ENCODE measurements around the gene TP53AIP1. TPM values are rescaled to one million over a fixed set of nuclear protein-coding genes. Genes with fewer than 3 reads are reported as not detected.

The TP53AIP1 gene
- total RNA-seq, 1 donor from 2014 or later: 0.49 TPM

DNA sequence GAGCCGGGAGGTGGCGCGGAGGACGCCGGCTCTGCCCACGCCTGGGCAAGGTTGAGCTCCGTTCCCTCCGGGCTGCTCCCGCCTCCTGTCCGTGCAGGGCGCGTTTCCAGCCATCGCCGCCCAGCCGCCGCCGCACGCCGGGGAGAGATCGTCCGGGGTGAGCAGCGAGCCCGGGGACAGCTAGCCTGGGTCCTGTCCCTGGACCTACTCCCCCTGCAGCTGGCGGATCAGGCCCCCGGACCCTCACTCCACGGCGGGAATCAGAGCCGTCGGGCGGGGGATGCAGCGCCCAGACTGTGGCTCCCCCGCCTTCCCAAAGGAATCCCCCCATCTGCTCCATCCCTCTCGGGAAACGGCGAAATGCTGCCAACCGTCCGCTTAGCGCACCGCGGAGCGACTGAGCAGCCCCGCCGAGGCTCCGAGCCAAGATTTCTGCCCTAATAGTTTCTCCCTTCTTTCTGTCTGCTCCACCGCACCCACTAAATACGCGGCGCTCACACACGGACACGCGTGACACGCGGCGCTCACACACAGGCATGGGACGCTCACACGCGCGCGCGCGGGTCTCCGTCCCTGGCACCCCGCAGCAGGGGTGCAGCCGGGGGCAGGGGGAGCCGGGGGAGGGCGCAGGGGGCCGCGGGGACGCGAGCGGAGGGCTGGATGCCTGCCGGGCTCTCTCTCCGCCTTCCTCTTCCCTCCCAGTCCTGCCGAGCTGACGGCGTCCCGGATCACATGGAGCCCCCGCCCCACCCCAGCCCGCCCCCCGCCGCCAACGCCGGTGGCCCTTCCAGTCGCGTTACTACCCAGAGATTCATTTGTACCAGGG lies 51.9 kb downstream of the TP53AIP1 start, which contains the start of gene KCNJ5:
Gene KCNJ5, plus strand, starts transcription at position 814 of the 826 bp plus-strand sequence. CDS start 19,918 bp downstream, outside the sequence.
- DNase-seq (ENCODE audit: low spot score): no peak

DNA sequence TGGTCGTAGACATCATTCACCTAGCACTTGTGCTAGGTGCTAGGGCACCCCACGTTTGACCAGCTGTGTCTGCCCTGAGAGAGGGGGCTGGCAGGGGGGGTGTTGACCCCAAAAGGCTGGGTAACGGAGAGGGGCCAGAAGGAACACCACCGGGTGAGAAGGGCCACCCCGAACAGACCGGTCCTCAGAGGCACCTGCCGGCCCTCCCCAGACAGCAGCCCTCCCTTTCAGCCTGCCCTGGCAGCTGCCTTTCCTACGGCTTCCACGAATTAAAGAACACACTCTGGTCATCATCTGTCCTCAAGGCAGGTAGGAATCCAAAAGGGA lies 52.5 kb downstream of the TP53AIP1 start:
- no peak for DNase-seq (ENCODE audit: low spot score)

DNA sequence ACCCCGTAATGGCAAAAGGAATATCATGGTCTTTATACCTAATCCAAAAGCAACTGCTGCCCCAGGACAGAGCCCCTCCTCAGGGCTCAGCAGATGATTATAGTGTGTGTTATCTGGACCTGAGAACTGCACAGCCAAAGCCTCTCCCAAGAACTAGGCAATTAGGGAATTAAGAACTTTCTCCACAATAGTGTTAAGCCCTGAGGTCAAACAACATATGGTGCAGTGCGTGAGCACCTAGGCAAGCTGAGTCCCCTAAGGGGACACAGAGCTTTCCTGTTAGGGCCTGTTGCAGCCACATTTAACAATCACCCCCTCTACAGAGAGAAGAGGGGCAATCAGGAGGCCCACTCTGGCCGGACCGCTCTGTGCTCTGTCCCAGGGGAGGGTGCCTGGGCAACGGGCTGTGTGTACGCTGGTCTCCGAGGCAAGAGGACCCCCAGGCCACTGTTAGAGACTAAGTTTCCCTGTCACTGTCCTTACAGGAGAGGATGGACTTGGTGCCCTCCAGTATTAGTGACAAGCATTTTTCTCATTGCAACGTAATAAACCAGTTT lies 52.9 kb downstream of the TP53AIP1 start:
- DNase-seq (ENCODE audit: low spot score): no peak

DNA sequence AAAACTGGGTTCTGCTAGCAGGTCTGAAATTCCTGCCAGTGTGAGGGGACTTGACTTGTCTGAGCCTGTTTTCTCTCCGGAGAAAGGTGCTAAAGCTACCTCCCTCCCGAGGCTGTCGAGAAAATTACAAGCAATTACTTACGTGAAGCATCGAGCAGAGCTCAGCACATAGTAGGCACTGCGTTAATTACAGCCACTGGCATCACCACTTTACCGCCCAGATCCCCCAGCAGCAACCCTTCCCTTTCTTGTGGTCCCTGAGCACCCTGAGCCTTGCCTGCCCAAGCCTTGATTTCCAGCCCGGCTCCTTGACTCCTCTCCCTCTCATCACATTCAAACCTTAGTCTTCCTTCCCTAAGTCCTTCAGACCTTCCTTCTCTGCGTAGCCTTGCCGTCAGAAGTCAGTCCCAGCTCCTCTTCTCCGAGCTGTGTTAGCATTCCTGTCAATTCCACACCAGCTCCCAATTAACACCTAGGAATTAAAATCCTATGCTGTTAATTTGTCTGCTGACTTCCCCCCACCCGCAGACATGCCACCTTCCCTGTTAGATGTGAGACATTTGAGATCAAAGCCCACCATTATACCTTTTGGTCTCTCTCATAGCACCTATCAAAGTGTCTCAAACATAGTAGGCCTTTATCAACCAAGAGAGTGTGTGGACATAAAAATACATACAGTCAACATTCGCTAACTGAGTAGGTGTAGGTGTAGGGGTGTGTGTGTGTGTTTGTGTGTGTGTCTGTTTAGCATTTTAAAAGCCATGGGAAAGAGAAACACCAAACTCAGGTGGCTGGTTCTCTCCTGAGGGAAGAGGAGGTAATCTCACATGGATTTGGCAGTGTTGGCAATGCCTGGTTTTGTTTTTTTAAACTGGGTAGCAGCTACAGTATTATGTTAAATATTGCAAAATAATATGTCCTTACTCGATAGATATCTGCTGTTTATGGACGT lies 54.4 kb downstream of the TP53AIP1 start:
- no peak for DNase-seq (ENCODE audit: low spot score)

DNA sequence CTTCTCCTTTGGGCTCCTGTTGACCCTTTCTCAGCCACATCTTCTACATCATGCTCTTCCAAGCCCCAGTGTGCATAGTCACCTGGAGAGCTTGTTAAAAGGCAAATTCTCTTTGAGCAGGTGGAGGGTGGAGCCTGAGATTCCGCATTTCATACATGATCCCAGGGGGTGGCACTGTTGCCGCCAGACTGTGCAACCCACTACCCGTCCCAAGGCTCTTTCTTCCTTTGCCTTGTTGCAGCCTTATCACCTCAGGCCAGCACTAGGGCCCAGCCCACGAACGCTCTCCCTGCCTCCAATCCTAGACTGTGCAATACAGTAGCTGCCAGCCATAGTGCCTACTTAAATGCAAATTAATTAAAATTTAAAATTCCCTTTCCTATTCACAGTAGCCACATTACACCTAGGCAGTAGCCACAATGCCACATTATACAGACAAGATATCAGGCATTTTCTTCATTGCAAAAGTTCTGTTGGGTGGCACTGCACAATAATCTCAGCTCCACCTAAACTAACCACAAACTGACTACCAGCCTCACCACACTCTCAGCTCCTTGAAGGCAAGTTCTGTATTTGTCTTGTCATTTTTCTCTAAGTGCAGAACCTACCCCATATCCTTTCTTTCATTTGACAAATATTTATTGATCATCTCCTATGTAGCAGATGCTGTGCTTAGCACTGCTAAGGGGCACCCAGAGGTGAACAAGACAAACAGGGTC lies 56.1 kb downstream of the TP53AIP1 start:
- no peak for DNase-seq (ENCODE audit: low spot score)

Other genes with a start within 250 kb of the TP53AIP1 start
- 19.1 TPM for gene FLI1, start 248.8 kb downstream of the TP53AIP1 start, total RNA-seq
- not detected for gene KCNJ1, start 75.6 kb downstream of the TP53AIP1 start, total RNA-seq
- 0.94 TPM for gene KCNJ5, start 51.5 kb downstream of the TP53AIP1 start, total RNA-seq
- gene ARHGAP32, start 249.5 kb upstream of the TP53AIP1 start, total RNA-seq: 79.3 TPM

Data from ureter (tissue), 1 donor.